ENCODE results near the gene ZNF267.

ZNF267 gene

GRCh38 chr16:31879937-31880321 lies 6.3 kb downstream of the ZNF267 start:
- Histone ChIP-seq H2AFZ (ENCODE audit: low read depth, low read length, severe bottlenecking) (no peak overlapping the region), H3K27ac (ENCODE audit: low read depth, low read length) (no peak overlapping the region), H3K36me3 (ENCODE audit: low read length) (peaks cover 61% of the 10 kb centered on the region), H3K9ac (ENCODE audit: low read length) (no peak overlapping the region), H3K27me3 (ENCODE audit: low read length) (no peaks in the 10 kb centered on the region), H3K9me3 (ENCODE audit: insufficient read depth, low read length) (no peaks in the 10 kb centered on the region), H4K20me1 (ENCODE audit: low read depth, low read length) (peaks cover 44% of the 10 kb centered on the region), H3K4me2 (ENCODE audit: low read depth, low read length, poor library complexity, severe bottlenecking) (no peak overlapping the region), H3K9me2 (replicated peaks; ENCODE audit: insufficient read depth, low read length) (no peaks in the 10 kb centered on the region), H3K4me3 (ENCODE audit: insufficient read depth, low read length, poor library complexity, severe bottlenecking) (no peak overlapping the region), H3F3A (ENCODE audit: insufficient read depth) (no peaks in the 10 kb centered on the region), H3K79me2 (ENCODE audit: insufficient read depth, low read length) (peaks cover 98% of the 10 kb centered on the region)
- TF ChIP-seq CTCF (IDR thresholded peaks at IDR 0.05; ENCODE audit: insufficient read depth, low read length, poor library complexity, severe bottlenecking) (no peak), EZH2phosphoT487 (conservative IDR thresholded peaks at IDR 0.05; ENCODE audit: low read length) (no peak)

- no peak overlapping the region for H3K4me2 ChIP-seq (ENCODE audit: low read depth, low read length, poor library complexity, severe bottlenecking)
- H3K9ac ChIP-seq (ENCODE audit: low read length), result no peak overlapping the region
- no peak for TF ChIP-seq EZH2phosphoT487 (conservative IDR thresholded peaks at IDR 0.05; ENCODE audit: low read length)
- no peak for TF ChIP-seq CTCF (IDR thresholded peaks at IDR 0.05; ENCODE audit: insufficient read depth, low read length, poor library complexity, severe bottlenecking)
- H3K9me2 ChIP-seq (replicated peaks; ENCODE audit: insufficient read depth, low read length), result no peaks in the 10 kb centered on the region
- peaks cover 66% of the 10 kb centered on the region for H3K36me3 ChIP-seq (ENCODE audit: low read length)
- H3F3A ChIP-seq (ENCODE audit: insufficient read depth), result no peaks in the 10 kb centered on the region
- H3K27ac ChIP-seq (ENCODE audit: low read depth, low read length), result no peak overlapping the region
- H3K79me2 ChIP-seq (ENCODE audit: insufficient read depth, low read length), result peaks cover 98% of the 10 kb centered on the region
- no peak overlapping the region for H3K4me3 ChIP-seq (ENCODE audit: insufficient read depth, low read length, poor library complexity, severe bottlenecking)
- H2AFZ ChIP-seq (ENCODE audit: low read depth, low read length, severe bottlenecking), result no peak overlapping the region
- H3K27me3 ChIP-seq (ENCODE audit: low read length), result no peaks in the 10 kb centered on the region
- peaks cover 40% of the 10 kb centered on the region for H4K20me1 ChIP-seq (ENCODE audit: low read depth, low read length)
- H3K9me3 ChIP-seq (ENCODE audit: insufficient read depth, low read length), result no peaks in the 10 kb centered on the region
Observed at GRCh38 chr16:31880322-31880979, 6.8 kb downstream of the ZNF267 start.

GRCh38 chr16:31886227-31886626 lies 12.6 kb downstream of the ZNF267 start:
- Histone ChIP-seq H3K36me3 (ENCODE audit: low read length) (peaks cover 98% of the 10 kb centered on the region), H3K27me3 (ENCODE audit: low read length) (no peaks in the 10 kb centered on the region), H3K4me3 (ENCODE audit: insufficient read depth, low read length, poor library complexity, severe bottlenecking) (no peak overlapping the region), H3F3A (ENCODE audit: insufficient read depth) (no peaks in the 10 kb centered on the region), H3K79me2 (ENCODE audit: insufficient read depth, low read length) (peaks cover 92% of the 10 kb centered on the region), H3K27ac (ENCODE audit: low read depth, low read length) (no peak overlapping the region), H3K9me2 (replicated peaks; ENCODE audit: insufficient read depth, low read length) (no peaks in the 10 kb centered on the region), H2AFZ (ENCODE audit: low read depth, low read length, severe bottlenecking) (no peak overlapping the region), H3K9ac (ENCODE audit: low read length) (no peak overlapping the region), H4K20me1 (ENCODE audit: low read depth, low read length) (peaks cover 23% of the 10 kb centered on the region), H3K9me3 (ENCODE audit: insufficient read depth, low read length) (peaks cover 23% of the 10 kb centered on the region; the same call in 1 of the 2 replicates), H3K4me2 (ENCODE audit: low read depth, low read length, poor library complexity, severe bottlenecking) (no peak overlapping the region)
- TF ChIP-seq CTCF (IDR thresholded peaks at IDR 0.05; ENCODE audit: insufficient read depth, low read length, poor library complexity, severe bottlenecking) (no peak), EZH2phosphoT487 (conservative IDR thresholded peaks at IDR 0.05; ENCODE audit: low read length) (no peak)
